ENCODE data around the gene AIFM3. TPM values are rescaled to one million over a fixed set of nuclear protein-coding genes. Genes with fewer than 3 reads are reported as not detected.
A peak's percentile ranks its signal among the peaks of the same experiment; 100 is the strongest.

Gene AIFM3
- total and polyA plus RNA-seq, 12 donors = 0.24 to 1.5 (median 0.50) TPM; not detected in 1

- Histone ChIP-seq H3K36me3 (peaks cover 0 to 1% (median 0%) of the 10 kb centered on the region in 9 donors), H3K4me1 (peaks cover 11 to 26% (median 20%) of the 10 kb centered on the region in 9 donors), H3K27me3 (no peaks in the 10 kb centered on the region), H3K4me3 (peak overlapping the region; percentile 40 to 63 (median 58)), H3K9me3 (no peaks in the 10 kb centered on the region), H3K27ac (peak overlapping the region in 9 of 10 donors; percentile 49 to 86 (median 69))
- no peak for TF ChIP-seq CTCF (IDR thresholded peaks at IDR 0.05)
- 10% methylated on average over 24 of the region's 24 CpGs for WGBS, 2 donors
- ATAC-seq (peak in 5 of 8 donors; percentile 1 to 7 (median 2)), DNase-seq (no peak)
- intact Hi-C loops (cut with DNase I) = loop anchor here in 1 of 10 donors (10.0 kb wide), 1 partner anchor 99 kb away; the partner anchor contains the start of gene CRKL
Measured at GRCh38 chr22:21013657-21014201, 46.7 kb downstream of the AIFM3 start.

- WGBS, 2 donors = 1% methylated on average over 40 of the region's 40 CpGs
- no peaks in the 10 kb centered on the region for H3K36me3 ChIP-seq
- H3K4me1 ChIP-seq = peaks cover 11 to 26% (median 20%) of the 10 kb centered on the region in 9 donors
- no peak for TF ChIP-seq CTCF (IDR thresholded peaks at IDR 0.05)
- no peaks in the 10 kb centered on the region for H3K27me3 ChIP-seq
- H3K9me3 ChIP-seq = no peaks in the 10 kb centered on the region
- peak; percentile 89 to 97 (median 94) for ATAC-seq
- H3K27ac ChIP-seq = peak overlapping the region in 9 of 10 donors; percentile 49 to 86 (median 70)
- DNase-seq = peak; percentile 91 to 92
- H3K4me3 ChIP-seq = peak overlapping the region; percentile 40 to 63 (median 58)
- intact Hi-C loops (cut with DNase I) = loop anchor here in 1 of 10 donors (10.0 kb wide), 1 partner anchor 99 kb away; the partner anchor contains the start of gene CRKL
Measured at GRCh38 chr22:21014202-21014725, 47.2 kb downstream of the AIFM3 start.

- 28 to 30% methylated on average over 12 of the region's 12 CpGs for WGBS, 2 donors
Measured at GRCh38 chr22:21014726-21015465, 47.8 kb downstream of the AIFM3 start, which contains the start of gene P2RX6. Gene P2RX6, plus strand, starts transcription at chr22:21015165. Its CDS starts 10 bp downstream, at chr22:21015175.

More at GRCh38 chr22:21014726-21015465, 47.8 kb downstream of the AIFM3 start, which contains the start of gene P2RX6:
- DNase-seq = peak; percentile 47 to 67
- no peak for TF ChIP-seq CTCF (IDR thresholded peaks at IDR 0.05)
- intact Hi-C loops (cut with DNase I) = loop anchor here in 1 of 10 donors (5.0 to 10.0 kb wide), 2 partner anchors 37 to 100 kb away; partner anchors contain the start of gene CRKL
- Histone ChIP-seq H3K36me3 (no peaks in the 10 kb centered on the region), H3K4me3 (peak within 1 kb of the TSS; percentile 40 to 63 (median 58)), H3K27ac (peak within 1 kb of the TSS in 9 of 10 donors; percentile 49 to 86 (median 70)), H3K27me3 (no peaks in the 10 kb centered on the region), H3K9me3 (no peaks in the 10 kb centered on the region), H3K4me1 (peaks cover 11 to 26% (median 20%) of the 10 kb centered on the region in 9 donors)
- ATAC-seq = peak; percentile 40 to 72 (median 64)

Data from heart right ventricle (tissue), 16 donors.